Activated naive CD4-positive, alpha-beta T cell treated with anti-CD3 and anti-CD28 coated beads, Interleukin-2, amount 10 ng/mL, durations not matched to agents 7 days and 5 days (primary cell): ENCODE data around the gene RNASEH1.

Experiments used
- CTCF ChIA-PET: fragments of 350-600 bp; sonication (Branson Sonifier 250); formaldehyde crosslinking; loops from one replicate; lab custom pipeline; 2021; ENCODE audit warnings: antibody characterized with exemption; lab: Charles Lee
- DNase-seq: peaks from one replicate; pipeline ENCODE4 v3.0.0-alpha.2; 2020
- H3K27ac Mint-ChIP-seq: one replicate; pipeline ENCODE4 v1.8.0; 2021; ENCODE audit warnings: mild to moderate bottlenecking, moderate library complexity, mixed read lengths
- H3K27me3 Mint-ChIP-seq: one replicate; pipeline ENCODE4 v1.8.0; 2021; ENCODE audit warnings: mild to moderate bottlenecking, mixed read lengths
- H3K36me3 Mint-ChIP-seq: one replicate; pipeline ENCODE4 v1.8.0; 2021; ENCODE audit warnings: mixed read lengths
- H3K4me1 Mint-ChIP-seq: one replicate; pipeline ENCODE4 v1.8.0; 2021; ENCODE audit warnings: mixed read lengths
- H3K4me3 Mint-ChIP-seq: one replicate; pipeline ENCODE4 v1.8.0; 2021; ENCODE audit warnings: mild to moderate bottlenecking, moderate library complexity, mixed read lengths
- H3K9me3 Mint-ChIP-seq: one replicate; pipeline ENCODE4 v1.8.0; 2021; ENCODE audit warnings: mixed read lengths

The RNASEH1 gene

GRCh38 chr2:3598197-3598910 lies 40.2 kb upstream of the RNASEH1 start:
- H3K27me3 Mint-ChIP-seq: peaks cover 28% of the 10 kb centered on the region
- H3K27ac Mint-ChIP-seq: no peak overlapping the region
- no peaks in the 10 kb centered on the region for H3K9me3 Mint-ChIP-seq
- DNase-seq: no peak
- no peaks in the 10 kb centered on the region for H3K4me1 Mint-ChIP-seq
- no peaks in the 10 kb centered on the region for H3K36me3 Mint-ChIP-seq
- no peak overlapping the region for H3K4me3 Mint-ChIP-seq
- CTCF ChIA-PET: no interaction called here

GRCh38 chr2:3597567-3597966 lies 39.4 kb upstream of the RNASEH1 start:
- no peaks in the 10 kb centered on the region for H3K36me3 Mint-ChIP-seq
- peaks cover 28% of the 10 kb centered on the region for H3K27me3 Mint-ChIP-seq
- no peaks in the 10 kb centered on the region for H3K4me1 Mint-ChIP-seq
- H3K9me3 Mint-ChIP-seq: no peaks in the 10 kb centered on the region
- no peak overlapping the region for H3K4me3 Mint-ChIP-seq
- CTCF ChIA-PET: no interaction called here
- DNase-seq: no peak
- no peak overlapping the region for H3K27ac Mint-ChIP-seq

- Mint-ChIP-seq H3K9me3 (no peaks in the 10 kb centered on the region), H3K27me3 (peaks cover 28% of the 10 kb centered on the region), H3K4me3 (no peak overlapping the region), H3K4me1 (no peaks in the 10 kb centered on the region), H3K36me3 (no peaks in the 10 kb centered on the region), H3K27ac (no peak overlapping the region)
- CTCF ChIA-PET: no interaction called here
- DNase-seq: no peak
These were observed 38.8 kb upstream of the RNASEH1 start for GRCh38 chr2:3596901-3597417.

- Mint-ChIP-seq H3K4me3 (no peak overlapping the region), H3K9me3 (no peaks in the 10 kb centered on the region), H3K27ac (no peak overlapping the region), H3K36me3 (no peaks in the 10 kb centered on the region), H3K4me1 (no peaks in the 10 kb centered on the region), H3K27me3 (peaks cover 28% of the 10 kb centered on the region)
- CTCF ChIA-PET: no interaction called here
- DNase-seq: no peak
These were observed 37.9 kb upstream of the RNASEH1 start for GRCh38 chr2:3595985-3596384.

GRCh38 chr2:3595404-3595803 lies 37.3 kb upstream of the RNASEH1 start:
- H3K27me3 Mint-ChIP-seq: peaks cover 28% of the 10 kb centered on the region
- H3K4me1 Mint-ChIP-seq: no peaks in the 10 kb centered on the region
- H3K4me3 Mint-ChIP-seq: no peak overlapping the region
- no peaks in the 10 kb centered on the region for H3K36me3 Mint-ChIP-seq
- H3K9me3 Mint-ChIP-seq: no peaks in the 10 kb centered on the region
- no peak for DNase-seq
- no peak overlapping the region for H3K27ac Mint-ChIP-seq
- CTCF ChIA-PET: no interaction called here

GRCh38 chr2:3594493-3595281 lies 36.6 kb upstream of the RNASEH1 start, which contains the start of gene COLEC11:
Gene COLEC11, plus strand, starts transcription at chr2:3595112. Its CDS starts 9,229 bp downstream, at chr2:3604341.
- DNase-seq: no peak
- H3K36me3 Mint-ChIP-seq: no peaks in the 10 kb centered on the region
- no peak within 1 kb of the TSS for H3K4me3 Mint-ChIP-seq
- H3K27me3 Mint-ChIP-seq: peaks cover 28% of the 10 kb centered on the region
- CTCF ChIA-PET: no interaction called here
- no peaks in the 10 kb centered on the region for H3K4me1 Mint-ChIP-seq
- no peaks in the 10 kb centered on the region for H3K9me3 Mint-ChIP-seq
- H3K27ac Mint-ChIP-seq: no peak within 1 kb of the TSS

DNA sequence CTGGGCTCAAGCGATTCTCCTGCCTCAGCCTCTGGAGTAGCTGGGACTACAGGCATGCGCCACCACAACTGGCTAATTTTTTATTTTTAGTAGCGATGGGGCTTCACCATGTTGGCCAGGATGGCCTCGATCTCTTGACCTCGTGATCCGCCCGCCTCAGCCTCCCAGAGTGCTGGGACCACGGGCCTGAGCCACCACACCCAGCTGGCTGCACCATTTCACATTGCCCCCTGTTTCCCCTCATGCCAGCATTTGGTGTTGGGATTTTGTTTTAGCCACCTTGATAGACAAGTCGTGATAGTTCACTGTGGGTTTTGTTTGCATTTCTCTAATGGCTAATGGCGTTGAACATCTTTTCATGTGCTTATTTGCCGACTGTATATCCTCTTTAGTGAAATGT lies 31.0 kb upstream of the RNASEH1 start:
- Mint-ChIP-seq H3K9me3 (no peaks in the 10 kb centered on the region), H3K27me3 (no peaks in the 10 kb centered on the region), H3K4me1 (no peaks in the 10 kb centered on the region), H3K4me3 (no peak overlapping the region), H3K36me3 (peaks cover 3% of the 10 kb centered on the region), H3K27ac (no peak overlapping the region)
- CTCF ChIA-PET: no interaction called here
- no peak for DNase-seq

GRCh38 chr2:3588084-3588483 lies 30.0 kb upstream of the RNASEH1 start:
- Mint-ChIP-seq H3K27me3 (no peaks in the 10 kb centered on the region), H3K4me1 (no peaks in the 10 kb centered on the region), H3K9me3 (no peaks in the 10 kb centered on the region), H3K4me3 (no peak overlapping the region), H3K27ac (no peak overlapping the region), H3K36me3 (peaks cover 3% of the 10 kb centered on the region)
- CTCF ChIA-PET: no interaction called here
- no peak for DNase-seq

DNA sequence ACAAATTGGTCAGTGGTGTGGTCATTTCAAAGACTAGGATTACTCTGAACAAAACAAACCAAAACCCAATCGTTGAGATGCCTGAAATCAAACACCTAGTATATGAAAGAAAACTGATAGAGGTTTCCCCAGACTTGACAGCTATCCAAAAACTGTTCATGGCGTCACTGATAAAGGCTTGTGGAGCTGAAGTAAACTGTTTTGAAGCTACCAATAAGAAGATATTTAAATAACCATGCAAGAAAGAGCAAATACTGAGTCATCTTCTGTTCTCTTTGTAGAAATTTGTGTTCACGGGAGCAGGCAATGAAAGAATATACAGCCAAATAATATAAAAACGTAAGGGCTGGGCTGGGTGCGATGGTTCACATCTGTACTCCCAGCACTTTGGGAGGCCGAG lies 29.3 kb upstream of the RNASEH1 start:
- no peak overlapping the region for H3K27ac Mint-ChIP-seq
- CTCF ChIA-PET: no interaction called here
- H3K9me3 Mint-ChIP-seq: no peaks in the 10 kb centered on the region
- no peaks in the 10 kb centered on the region for H3K4me1 Mint-ChIP-seq
- DNase-seq: no peak
- peaks cover 3% of the 10 kb centered on the region for H3K36me3 Mint-ChIP-seq
- H3K4me3 Mint-ChIP-seq: no peak overlapping the region
- H3K27me3 Mint-ChIP-seq: no peaks in the 10 kb centered on the region

DNA sequence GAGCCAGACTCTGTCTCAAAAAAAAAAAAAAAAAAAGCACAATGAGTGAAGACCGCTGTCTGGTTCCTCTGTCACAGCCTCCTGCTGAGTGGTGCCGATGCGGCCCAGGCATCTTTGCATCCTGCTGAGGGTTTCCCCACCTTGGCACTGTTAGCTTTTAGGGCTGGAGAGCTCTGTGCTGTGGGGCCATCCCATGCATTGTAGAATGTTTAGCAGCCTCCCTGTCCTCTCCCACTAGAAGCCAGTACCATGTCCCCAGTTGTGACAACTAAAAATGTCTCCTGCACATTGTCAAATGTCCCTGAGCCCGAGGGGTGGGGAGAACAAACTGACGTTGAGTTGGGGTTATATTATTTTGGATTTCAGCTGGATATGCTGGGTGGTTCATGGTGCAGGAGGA lies 28.9 kb upstream of the RNASEH1 start:
- H3K4me3 Mint-ChIP-seq: no peak overlapping the region
- CTCF ChIA-PET: no interaction called here
- H3K27me3 Mint-ChIP-seq: no peaks in the 10 kb centered on the region
- H3K27ac Mint-ChIP-seq: no peak overlapping the region
- DNase-seq: no peak
- H3K9me3 Mint-ChIP-seq: no peaks in the 10 kb centered on the region
- H3K36me3 Mint-ChIP-seq: peaks cover 4% of the 10 kb centered on the region
- H3K4me1 Mint-ChIP-seq: no peaks in the 10 kb centered on the region

DNA sequence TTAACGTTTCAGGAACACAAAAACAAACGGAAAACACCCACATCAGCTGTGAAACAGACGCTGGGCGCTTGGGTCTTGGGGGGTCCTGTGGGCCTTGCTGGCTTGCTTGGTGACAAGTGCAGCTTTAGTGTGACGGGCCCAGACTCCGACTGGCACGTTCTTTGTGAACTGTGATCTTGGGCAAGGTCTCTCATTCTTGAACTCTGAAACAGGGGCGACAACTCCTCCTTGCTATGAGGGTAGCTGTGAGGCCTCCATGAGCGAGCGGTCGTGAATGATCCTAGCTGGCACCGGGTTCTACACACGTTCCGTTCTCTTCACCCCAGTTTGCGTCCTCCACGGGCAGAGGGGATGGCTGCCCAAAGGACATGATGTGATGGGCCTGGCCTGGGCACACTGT lies 28.1 kb upstream of the RNASEH1 start:
- Mint-ChIP-seq H3K4me3 (no peak overlapping the region), H3K27ac (peak overlapping the region; percentile 28), H3K36me3 (peaks cover 12% of the 10 kb centered on the region), H3K9me3 (no peaks in the 10 kb centered on the region), H3K4me1 (no peaks in the 10 kb centered on the region), H3K27me3 (no peaks in the 10 kb centered on the region)
- CTCF ChIA-PET: no interaction called here
- no peak for DNase-seq

GRCh38 chr2:3585261-3586109 lies 27.4 kb upstream of the RNASEH1 start:
- Mint-ChIP-seq H3K4me3 (no peak overlapping the region), H3K27ac (no peak overlapping the region), H3K36me3 (peaks cover 18% of the 10 kb centered on the region), H3K4me1 (no peaks in the 10 kb centered on the region), H3K9me3 (no peaks in the 10 kb centered on the region), H3K27me3 (no peaks in the 10 kb centered on the region)
- CTCF ChIA-PET: no interaction called here
- DNase-seq: no peak

DNA sequence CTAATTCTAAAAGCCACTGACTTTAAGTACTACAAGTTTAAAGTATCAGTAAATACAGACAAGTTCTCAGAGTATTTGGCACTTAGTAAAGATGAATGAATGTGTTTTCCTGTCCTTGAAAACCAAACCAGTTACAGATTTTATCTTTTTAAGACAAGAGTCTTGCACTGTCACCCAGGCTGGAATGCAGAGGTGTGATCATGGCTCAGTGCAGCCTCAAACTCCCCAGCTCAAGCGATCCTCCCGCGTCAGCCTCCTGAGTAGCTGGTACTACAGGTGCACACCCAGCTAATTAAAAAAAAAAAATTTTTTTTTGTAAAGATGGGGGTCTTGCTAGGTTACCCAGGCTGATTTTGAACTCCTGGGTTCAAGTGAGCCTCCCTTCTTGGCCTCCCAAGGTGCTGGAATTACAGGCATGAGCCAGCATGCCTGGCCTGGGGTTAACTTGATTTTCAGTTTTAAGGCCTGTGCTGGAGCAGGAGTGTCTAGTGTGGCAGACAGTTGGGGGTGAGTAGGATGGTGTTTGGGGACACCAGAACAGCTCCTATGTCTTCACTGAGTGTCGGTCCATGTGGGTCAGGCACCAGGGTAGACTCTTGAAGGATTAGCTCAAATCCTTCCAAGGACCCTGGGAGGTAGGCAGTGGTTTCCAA lies 26.6 kb upstream of the RNASEH1 start:
- CTCF ChIA-PET: no interaction called here
- Mint-ChIP-seq H3K4me3 (no peak overlapping the region), H3K9me3 (no peaks in the 10 kb centered on the region), H3K4me1 (no peaks in the 10 kb centered on the region), H3K36me3 (peaks cover 24% of the 10 kb centered on the region), H3K27ac (no peak overlapping the region), H3K27me3 (no peaks in the 10 kb centered on the region)
- DNase-seq: no peak

- peaks cover 30% of the 10 kb centered on the region for H3K36me3 Mint-ChIP-seq
- no peak for DNase-seq
- no peaks in the 10 kb centered on the region for H3K27me3 Mint-ChIP-seq
- H3K27ac Mint-ChIP-seq: no peak overlapping the region
- peaks cover 6% of the 10 kb centered on the region for H3K4me1 Mint-ChIP-seq
- H3K4me3 Mint-ChIP-seq: no peak overlapping the region
- H3K9me3 Mint-ChIP-seq: no peaks in the 10 kb centered on the region
- CTCF ChIA-PET: no interaction called here
These were observed 25.9 kb upstream of the RNASEH1 start for GRCh38 chr2:3584076-3584475.
